OCI-M2 (cell line): ENCODE data around the gene EXD3.

Source experiments
- DNase-seq: peaks from one replicate; lab custom pipeline; 2025; ENCODE audit not compliant: unreplicated experiment; lab: John Stamatoyannopoulos, UW

Gene EXD3

GRCh38 chr9:137276473-137277328 is 146.3 kb downstream of the EXD3 start:
- DNase-seq = no peak

- DNase-seq = no peak
Observed at GRCh38 chr9:137275588-137276472, 147.1 kb downstream of the EXD3 start.

- no peak for DNase-seq
Observed at GRCh38 chr9:137275203-137275587, 147.8 kb downstream of the EXD3 start.

GRCh38 chr9:137273611-137274320 is 149.2 kb downstream of the EXD3 start:
- DNase-seq = no peak

GRCh38 chr9:137273095-137273490 is 149.9 kb downstream of the EXD3 start:
- no peak for DNase-seq

GRCh38 chr9:137272241-137273094 is 150.5 kb downstream of the EXD3 start:
- DNase-seq = no peak

- DNase-seq = no peak
Observed at GRCh38 chr9:137271696-137272076, 151.3 kb downstream of the EXD3 start.

GRCh38 chr9:137270929-137271695 is 151.8 kb downstream of the EXD3 start:
- no peak for DNase-seq

- DNase-seq = no peak
Observed at GRCh38 chr9:137269231-137269772, 153.7 kb downstream of the EXD3 start.

- no peak for DNase-seq
Observed at GRCh38 chr9:137268538-137269201, 154.3 kb downstream of the EXD3 start.

- no peak for DNase-seq
Observed at GRCh38 chr9:137267933-137268355, 155.0 kb downstream of the EXD3 start.

- no peak for DNase-seq
Observed at GRCh38 chr9:137266585-137267453, 156.1 kb downstream of the EXD3 start.

GRCh38 chr9:137266162-137266527 is 156.8 kb downstream of the EXD3 start:
- no peak for DNase-seq

GRCh38 chr9:137265496-137266161 is 157.3 kb downstream of the EXD3 start:
- DNase-seq = no peak

GRCh38 chr9:137264067-137264466 is 158.9 kb downstream of the EXD3 start:
- DNase-seq = no peak

GRCh38 chr9:137263506-137263905 is 159.5 kb downstream of the EXD3 start:
- DNase-seq = no peak

GRCh38 chr9:137262909-137263285 is 160.1 kb downstream of the EXD3 start:
- DNase-seq = no peak
